Epithelial cell of proximal tubule (primary cell): Measurements from ENCODE around the gene TLDC2. TPM values are rescaled to one million over a fixed set of nuclear protein-coding genes. Genes with fewer than 3 reads are reported as not detected.

Experiments used
- DNase-seq: peaks from one replicate; pipeline ENCODE4 v3.0.0-alpha.2; 2011; ENCODE audit warnings: low read depth
- H3K4me3 ChIP-seq: 2 replicates; pipeline ENCODE4 v1.5.1; 2011; ENCODE audit warnings: low read depth, mild to moderate bottlenecking, low read length
- CTCF ChIP-seq: conservative IDR thresholded peaks from 2 replicates; pipeline ENCODE4 v1.5.1; 2012; ENCODE audit warnings: low read depth, mild to moderate bottlenecking, low read length
- total RNA-seq: library from RNA; depleted of rRNA; stranded (reverse); fragments of >200 nt; gene quantifications from 2 replicates; pipeline ENCODE4 v1.2.3, GENCODE V29; 2015

TLDC2 gene
- total RNA-seq, 1 donor from 2014 or later, result 0.17 TPM

- no peak for DNase-seq
- TF ChIP-seq CTCF, result no peak
Measured at GRCh38 chr20:36847009-36847709, 28.8 kb upstream of the TLDC2 start.

GRCh38 chr20:36847710-36848040 lies 28.3 kb upstream of the TLDC2 start:
- TF ChIP-seq CTCF, result no peak
- no peak overlapping the region for H3K4me3 ChIP-seq
- no peak for DNase-seq

More at GRCh38 chr20:36847009-36847709, 28.8 kb upstream of the TLDC2 start:
- H3K4me3 ChIP-seq, result no peak overlapping the region

DNA sequence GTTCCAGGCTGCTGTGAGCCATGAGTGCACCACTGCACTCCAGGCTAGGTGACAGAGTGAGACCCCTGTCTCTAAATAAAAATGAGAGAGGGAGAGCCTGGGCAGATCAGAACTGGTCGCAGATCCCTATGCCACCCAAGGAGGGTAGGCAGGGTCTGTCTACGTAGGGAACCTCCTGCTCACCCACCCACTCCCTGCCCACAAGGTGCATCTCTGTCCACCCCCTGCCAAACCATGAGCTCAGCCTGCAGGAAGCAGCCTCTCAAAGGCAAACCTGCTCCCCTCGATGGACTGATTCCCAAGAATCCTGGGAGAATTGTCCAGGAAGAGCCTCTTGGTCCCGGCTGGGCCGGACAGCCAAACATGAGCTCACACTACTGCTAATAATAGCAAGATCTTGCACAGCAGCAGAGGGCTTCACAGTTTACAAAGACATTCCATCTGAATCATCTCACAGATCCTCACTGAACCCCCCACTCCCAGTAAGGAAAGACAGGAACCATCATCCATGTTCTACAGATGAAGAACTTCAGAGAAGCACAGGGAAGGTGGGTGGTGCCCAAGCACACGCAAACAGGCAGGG lies 27.8 kb upstream of the TLDC2 start:
- H3K4me3 ChIP-seq, result no peak overlapping the region
- DNase-seq, result no peak
- TF ChIP-seq CTCF, result no peak

GRCh38 chr20:36848677-36849076 lies 27.3 kb upstream of the TLDC2 start:
- no peak for TF ChIP-seq CTCF
- no peak overlapping the region for H3K4me3 ChIP-seq
- no peak for DNase-seq

- TF ChIP-seq CTCF, result no peak
- H3K4me3 ChIP-seq, result no peak overlapping the region
- DNase-seq, result no peak
Measured at GRCh38 chr20:36849333-36850065, 26.4 kb upstream of the TLDC2 start.

DNA sequence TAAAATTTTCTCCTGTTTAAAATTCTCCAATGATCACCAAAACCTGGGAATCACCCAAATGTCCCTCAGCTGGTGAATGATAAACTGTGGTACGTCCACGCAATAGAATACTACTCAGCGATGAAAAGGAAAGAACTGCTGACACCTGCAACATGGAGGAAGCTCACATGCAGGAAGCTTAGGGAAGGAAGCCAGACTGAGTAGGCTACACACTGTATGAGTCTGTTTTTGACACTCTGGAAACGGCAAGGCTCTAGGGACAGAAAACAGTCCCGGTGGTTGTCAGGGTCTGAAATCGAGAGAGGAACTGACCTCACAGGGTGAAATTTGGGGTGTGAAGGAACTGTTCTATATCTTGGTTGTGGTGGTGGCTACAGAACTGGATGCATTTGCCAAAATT lies 25.2 kb upstream of the TLDC2 start:
- H3K4me3 ChIP-seq, result no peak overlapping the region
- no peak for DNase-seq
- no peak for TF ChIP-seq CTCF
